HEK293T (cell line): Measurements from ENCODE around the gene TAC3.
"Not testable (repeated sequence)": the region's sequence is repeated elsewhere in the genome, so short reads cannot be mapped to it uniquely, and the experiment has no call there.

ENCODE experiments used
- ARNT ChIP-seq: fragments of 450-650 bp; IDR thresholded peaks from 2 replicates; pipeline ENCODE4 v1.6.1; 2017; ENCODE audit warnings: mild to moderate bottlenecking
- BHLHE40 ChIP-seq: fragments of 450-650 bp; IDR thresholded peaks from 2 replicates; pipeline ENCODE4 v1.6.1; 2016; ENCODE audit warnings: mild to moderate bottlenecking, moderate library complexity, borderline replicate concordance
- CTBP1 ChIP-seq: fragments of 450-650 bp; IDR thresholded peaks from 2 replicates; pipeline ENCODE4 v1.6.1; 2016; ENCODE audit warnings: borderline replicate concordance
- ELF4 ChIP-seq: fragments of 450-650 bp; IDR thresholded peaks from 2 replicates; pipeline ENCODE4 v1.6.1; 2017; ENCODE audit warnings: antibody characterized with exemption
- FOXA1 ChIP-seq: fragments of 450-650 bp; IDR thresholded peaks from 2 replicates; pipeline ENCODE4 v1.6.1; 2016; ENCODE audit warnings: mild to moderate bottlenecking
- FOXK2 ChIP-seq: fragments of 450-650 bp; IDR thresholded peaks from 2 replicates; pipeline ENCODE4 v1.6.1; 2016; ENCODE audit warnings: mild to moderate bottlenecking
- FOXM1 ChIP-seq: fragments of 450-650 bp; IDR thresholded peaks from 2 replicates; pipeline ENCODE4 v1.6.1; 2017; ENCODE audit warnings: mild to moderate bottlenecking, borderline replicate concordance
- LEF1 ChIP-seq: fragments of 450-650 bp; IDR thresholded peaks from 2 replicates; pipeline ENCODE4 v1.6.1; 2017; ENCODE audit warnings: mild to moderate bottlenecking, borderline replicate concordance
- PKNOX1 ChIP-seq: fragments of 450-650 bp; IDR thresholded peaks from 2 replicates; pipeline ENCODE4 v1.6.1; 2016
- SP1 ChIP-seq: fragments of 450-650 bp; IDR thresholded peaks from 2 replicates; pipeline ENCODE4 v1.6.1; 2017
- SUZ12 ChIP-seq: fragments of 450-650 bp; IDR thresholded peaks from 2 replicates; pipeline ENCODE4 v1.6.1; 2016; ENCODE audit warnings: mild to moderate bottlenecking
- TARDBP ChIP-seq: fragments of 450-650 bp; IDR thresholded peaks from 2 replicates; pipeline ENCODE4 v1.6.1; 2016

GRCh38 chr12:56965997-56966642 lies 50.2 kb downstream of the TAC3 start:
- not testable (repeated sequence) for TF ChIP-seq LEF1, CTBP1, FOXK2, SP1, BHLHE40, ELF4, FOXA1, ARNT, FOXM1, PKNOX1, SUZ12, TARDBP
